WTC11 (cell line): ENCODE results near the gene HMX1.

Source experiments
- AFF4 ChIP-seq: sonication (generic); formaldehyde crosslinking; IDR thresholded peaks from 2 replicates; pipeline ENCODE4 v1.8.1; 2023; ENCODE audit warnings: mild to moderate bottlenecking, missing genetic modification reagents, borderline replicate concordance
- ATF1 ChIP-seq: sonication (generic); formaldehyde crosslinking; IDR thresholded peaks from 2 replicates; pipeline ENCODE4 v1.8.1; 2023; ENCODE audit warnings: mild to moderate bottlenecking, moderate library complexity, missing genetic modification reagents
- ATF3 ChIP-seq: sonication (generic); formaldehyde crosslinking; conservative IDR thresholded peaks from 2 replicates; pipeline ENCODE4 v1.8.1; 2022; ENCODE audit warnings: mild to moderate bottlenecking, missing genetic modification reagents
- CBFB ChIP-seq: sonication (generic); formaldehyde crosslinking; IDR thresholded peaks from 2 replicates; pipeline ENCODE4 v1.8.1; 2022; ENCODE audit warnings: mild to moderate bottlenecking, low read depth, missing genetic modification reagents
- CREM ChIP-seq: sonication (generic); formaldehyde crosslinking; IDR thresholded peaks from 2 replicates; pipeline ENCODE4 v1.8.1; 2022; ENCODE audit warnings: mild to moderate bottlenecking, missing genetic modification reagents, moderate library complexity
- IRF2 ChIP-seq: sonication (generic); formaldehyde crosslinking; IDR thresholded peaks from 2 replicates; pipeline ENCODE4 v1.8.0; 2022; ENCODE audit warnings: low read depth, missing genetic modification reagents, borderline replicate concordance
- SMAD3 ChIP-seq: sonication (generic); formaldehyde crosslinking; IDR thresholded peaks from 2 replicates; pipeline ENCODE4 v1.8.0; 2022; ENCODE audit warnings: missing genetic modification reagents, mild to moderate bottlenecking, borderline replicate concordance
- SOX15 ChIP-seq: fragments of 250-450 bp; sonication (Bioruptor Pico); IDR thresholded peaks from 2 replicates; pipeline ENCODE4 v1.9.0; 2021; ENCODE audit warnings: mild to moderate bottlenecking
- TEAD4 ChIP-seq: sonication (generic); formaldehyde crosslinking; IDR thresholded peaks from 2 replicates; pipeline ENCODE4 v1.8.0; 2022; ENCODE audit warnings: mild to moderate bottlenecking, missing genetic modification reagents
- ZNF317 ChIP-seq: sonication (generic); formaldehyde crosslinking; IDR thresholded peaks from 2 replicates; pipeline ENCODE4 v1.8.1; 2023; ENCODE audit warnings: low read depth, mild to moderate bottlenecking, moderate library complexity, missing genetic modification reagents, borderline replicate concordance

GRCh38 chr4:8837181-8837841 lies 34.3 kb downstream of the HMX1 start:
- no peak for TF ChIP-seq CBFB
- TF ChIP-seq SMAD3 (CRISPR knock-in tag) = no peak
- no peak for TF ChIP-seq ATF1 (CRISPR knock-in tag)
- TF ChIP-seq TEAD4 (CRISPR knock-in tag) = no peak
- no peak for TF ChIP-seq SOX15 (CRISPR knock-in tag)
- no peak for TF ChIP-seq ATF3 (CRISPR knock-in tag)
- TF ChIP-seq IRF2 (CRISPR knock-in tag) = no peak
- TF ChIP-seq AFF4 (CRISPR knock-in tag) = no peak
- TF ChIP-seq CREM (CRISPR knock-in tag) = no peak
- TF ChIP-seq ZNF317 = no peak
